SKM-1 (cell line): Measurements from ENCODE around the gene COL4A6.

ENCODE experiments used
- DNase-seq: peaks from one replicate; lab custom pipeline; 2025; ENCODE audit not compliant: unreplicated experiment; lab: John Stamatoyannopoulos, UW

COL4A6 gene

GRCh38 chrX:108163333-108164082 lies 274.7 kb downstream of the COL4A6 start:
- no peak for DNase-seq

GRCh38 chrX:108162265-108162664 lies 276.0 kb downstream of the COL4A6 start:
- DNase-seq = no peak

GRCh38 chrX:108160309-108160708 lies 277.9 kb downstream of the COL4A6 start:
- DNase-seq = no peak

GRCh38 chrX:108159028-108159670 lies 279.1 kb downstream of the COL4A6 start:
- no peak for DNase-seq

GRCh38 chrX:108157628-108158027 lies 280.6 kb downstream of the COL4A6 start:
- DNase-seq = no peak

GRCh38 chrX:108156934-108157466 lies 281.2 kb downstream of the COL4A6 start:
- no peak for DNase-seq

- no peak for DNase-seq
These were observed 282.1 kb downstream of the COL4A6 start for GRCh38 chrX:108156082-108156481.

DNA sequence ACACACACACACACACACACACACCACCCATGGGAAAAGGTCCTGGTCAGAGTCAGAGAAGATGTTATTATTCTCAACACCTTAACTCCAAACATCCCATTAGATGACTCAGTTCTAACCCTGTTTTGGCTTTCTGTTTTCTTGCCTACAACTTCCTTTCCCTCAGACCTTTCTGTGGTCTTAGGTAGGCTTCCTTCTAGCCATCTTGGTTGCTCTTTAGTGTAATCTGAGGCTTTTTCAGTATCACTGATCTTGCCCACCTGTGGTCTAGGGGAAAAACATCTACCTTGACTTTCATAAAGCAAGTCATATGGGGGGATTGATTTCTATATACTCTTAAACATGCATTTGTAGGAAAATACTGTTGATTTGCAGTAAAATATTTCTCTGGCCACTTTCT lies 289.7 kb downstream of the COL4A6 start:
- DNase-seq = no peak

GRCh38 chrX:108138814-108139702 lies 299.2 kb downstream of the COL4A6 start:
- DNase-seq = peak; percentile 0

DNA sequence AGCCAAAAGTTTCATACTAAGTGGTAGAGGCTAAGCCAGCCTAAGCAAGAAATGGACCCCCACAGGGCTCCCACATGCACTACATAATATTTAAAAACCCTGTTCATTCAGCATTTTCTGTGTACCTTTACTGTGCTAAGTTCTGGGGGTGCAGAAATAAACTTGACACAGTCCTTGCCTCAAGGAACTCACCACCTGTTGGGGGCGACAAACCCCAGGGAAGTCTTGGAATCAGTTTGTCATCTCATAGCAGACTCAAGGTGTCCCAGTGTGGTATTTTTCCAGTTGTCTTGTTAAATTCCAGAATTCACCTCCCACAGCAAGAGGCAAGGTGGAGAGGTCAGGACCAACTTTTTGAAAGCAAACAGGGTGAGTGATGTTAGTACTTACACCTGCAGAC lies 303.5 kb downstream of the COL4A6 start:
- no peak for DNase-seq

GRCh38 chrX:108132876-108133275 lies 305.3 kb downstream of the COL4A6 start:
- no peak for DNase-seq

DNA sequence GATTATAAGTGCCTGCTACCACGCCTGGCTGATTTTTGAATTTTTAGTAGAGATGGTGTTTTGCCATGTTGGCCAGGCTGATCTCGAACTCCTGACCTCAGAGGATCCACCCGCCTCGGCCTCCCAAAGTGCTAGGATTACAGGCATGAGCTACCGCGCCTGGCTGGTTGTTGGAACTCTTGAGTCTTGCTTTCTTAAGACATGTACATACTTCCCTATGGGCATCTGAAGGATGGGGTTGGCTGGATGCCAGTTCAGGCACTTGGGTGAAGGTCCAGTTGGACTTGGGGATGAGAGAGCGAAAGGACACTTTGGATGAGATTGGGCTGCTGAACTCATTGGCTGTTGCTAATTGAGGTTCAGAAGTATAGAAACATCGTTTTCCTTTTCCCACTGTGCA lies 306.2 kb downstream of the COL4A6 start:
- no peak for DNase-seq

GRCh38 chrX:108131471-108131870 lies 306.8 kb downstream of the COL4A6 start:
- DNase-seq = no peak

GRCh38 chrX:108130889-108131288 lies 307.3 kb downstream of the COL4A6 start:
- no peak for DNase-seq

DNA sequence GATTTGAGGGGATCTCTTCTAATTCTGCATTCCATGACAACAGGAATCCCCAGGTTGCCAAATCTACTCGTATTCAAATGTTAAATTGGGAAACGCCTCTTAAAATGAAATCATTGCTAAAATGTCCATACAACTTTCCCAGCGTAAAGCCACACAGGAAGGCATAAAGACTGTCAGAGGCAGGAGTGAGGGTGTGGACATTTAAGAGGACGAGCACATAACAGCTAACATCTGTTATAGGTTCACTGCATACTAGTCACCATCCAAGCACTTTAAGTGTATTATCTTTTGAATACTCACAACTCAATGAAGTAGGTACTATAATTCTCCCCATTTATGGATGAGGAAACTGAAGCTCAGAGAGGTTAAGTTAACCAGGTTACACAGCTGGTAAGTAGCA lies 311.1 kb downstream of the COL4A6 start:
- DNase-seq = no peak

DNA sequence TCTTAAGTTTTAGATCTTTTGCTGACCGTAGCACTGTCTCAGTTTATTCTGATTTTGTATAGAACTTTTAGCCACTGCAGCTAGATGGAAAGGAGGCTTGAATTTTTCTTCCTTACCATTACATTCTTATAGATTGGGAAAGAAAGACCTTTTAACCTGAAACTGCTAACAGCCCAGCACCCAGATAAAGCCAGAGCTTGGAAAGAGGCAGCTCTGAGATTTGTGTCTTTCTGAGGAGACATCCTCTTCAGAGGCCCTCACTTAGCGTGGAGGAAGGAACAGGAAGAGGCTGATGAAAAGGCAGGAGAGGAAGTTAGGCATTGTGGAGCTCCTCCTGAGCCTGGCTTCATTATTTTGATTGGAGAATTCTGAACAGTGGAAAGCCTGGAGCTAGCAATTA lies 311.6 kb downstream of the COL4A6 start:
- no peak for DNase-seq

DNA sequence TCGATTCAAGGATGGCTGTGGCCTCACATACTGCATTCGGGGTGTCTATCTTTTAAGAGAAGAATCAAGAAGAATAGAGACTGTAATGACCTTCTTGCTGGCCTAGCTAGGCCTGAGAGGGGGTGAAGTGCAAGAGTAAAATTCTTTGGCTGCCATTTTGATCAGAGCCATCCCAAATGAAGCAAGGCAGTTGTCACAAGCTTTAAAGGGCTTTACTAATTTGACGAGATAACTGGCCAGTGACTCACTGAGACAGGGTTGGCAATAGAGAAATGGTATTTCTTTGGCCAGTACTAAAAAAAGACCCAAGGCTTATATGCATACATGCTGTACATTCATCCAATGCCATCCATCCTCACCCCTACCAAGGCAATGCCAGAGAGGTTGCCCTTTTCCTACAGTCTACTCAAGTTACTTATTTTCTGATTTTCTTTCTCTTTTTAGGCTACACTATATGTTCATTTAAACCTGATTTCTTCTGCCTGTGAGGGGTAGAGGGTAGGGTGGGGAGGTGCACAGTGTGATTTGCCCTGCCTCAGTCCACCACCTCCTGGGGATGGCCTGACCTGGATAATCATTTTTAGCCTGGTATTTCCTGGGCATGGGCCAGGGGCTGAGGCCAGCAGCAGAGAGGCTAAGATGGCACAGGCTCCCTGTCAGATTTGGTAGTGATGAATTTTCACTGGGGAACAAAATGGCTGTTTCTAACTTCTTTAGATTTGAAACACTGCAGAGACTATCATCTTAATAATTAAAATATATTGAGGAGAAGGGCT lies 314.4 kb downstream of the COL4A6 start:
- no peak for DNase-seq

GRCh38 chrX:108122748-108123147 lies 315.5 kb downstream of the COL4A6 start:
- no peak for DNase-seq

GRCh38 chrX:108121291-108121690 lies 316.9 kb downstream of the COL4A6 start:
- no peak for DNase-seq

GRCh38 chrX:108117988-108118387 lies 320.2 kb downstream of the COL4A6 start:
- DNase-seq = no peak

DNA sequence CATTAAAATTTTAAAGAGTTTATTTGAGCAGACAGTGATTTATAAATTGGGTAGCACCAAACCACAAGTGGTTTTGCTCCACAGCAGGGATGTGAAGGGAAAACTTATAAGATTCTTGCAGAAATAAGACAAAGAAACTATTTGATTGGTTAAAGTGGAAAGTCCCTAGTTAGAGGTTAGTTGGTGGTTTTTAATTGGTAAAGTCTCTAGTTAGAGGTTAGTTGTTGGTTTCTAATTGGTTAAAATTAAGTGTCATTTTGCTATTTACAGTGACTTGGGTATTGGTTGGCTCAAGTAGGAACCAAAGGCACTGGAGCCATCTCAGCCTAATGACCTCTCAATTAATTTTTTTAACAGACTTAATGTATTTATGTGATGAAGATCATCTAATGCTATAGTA lies 323.7 kb downstream of the COL4A6 start:
- DNase-seq = no peak
